SW480 (cell line): Measurements from ENCODE around the gene AUTS2.
A peak's percentile ranks its signal among the peaks of the same experiment; 100 is the strongest.

Source experiments
- DNase-seq: peaks from one replicate; pipeline ENCODE4 v3.0.0-alpha.2; 2016; ENCODE audit warnings: low spot score

AUTS2 gene

GRCh38 chr7:69598081-69598486, at the start of gene AUTS2:
AUTS2 (plus strand) TSS chr7:69598475; CDS start chr7:69599654, 1,179 bp downstream.
- no peak for DNase-seq

- DNase-seq = no peak
Observed at GRCh38 chr7:69550991-69551390, 47.3 kb upstream of the AUTS2 start.

GRCh38 chr7:69553190-69553589, 45.1 kb upstream of the AUTS2 start:
- no peak for DNase-seq

GRCh38 chr7:69561266-69561960, 36.9 kb upstream of the AUTS2 start:
- DNase-seq = no peak

- no peak for DNase-seq
Observed at GRCh38 chr7:69564454-69565417, 33.5 kb upstream of the AUTS2 start.

- DNase-seq = no peak
Observed at GRCh38 chr7:69567800-69568199, 30.5 kb upstream of the AUTS2 start.

- DNase-seq = no peak
Observed at GRCh38 chr7:69568266-69568665, 30.0 kb upstream of the AUTS2 start.

GRCh38 chr7:69575651-69576050, 22.6 kb upstream of the AUTS2 start:
- no peak for DNase-seq

GRCh38 chr7:69577221-69577620, 21.1 kb upstream of the AUTS2 start:
- no peak for DNase-seq

- no peak for DNase-seq
Observed at GRCh38 chr7:69585169-69585568, 13.1 kb upstream of the AUTS2 start.

GRCh38 chr7:69586321-69586720, 12.0 kb upstream of the AUTS2 start:
- no peak for DNase-seq

- DNase-seq = no peak
Observed at GRCh38 chr7:69588773-69589172, 9.5 kb upstream of the AUTS2 start.

- no peak for DNase-seq
Observed at GRCh38 chr7:69591805-69592204, 6.5 kb upstream of the AUTS2 start.

- no peak for DNase-seq
Observed at GRCh38 chr7:69593511-69593910, 4.8 kb upstream of the AUTS2 start.

GRCh38 chr7:69595415-69595814, 2.9 kb upstream of the AUTS2 start:
- no peak for DNase-seq

GRCh38 chr7:69596056-69596455, 2.2 kb upstream of the AUTS2 start:
- no peak for DNase-seq

- no peak for DNase-seq
Observed at GRCh38 chr7:69596723-69597277, 1.5 kb upstream of the AUTS2 start.

- no peak for DNase-seq
Observed at GRCh38 chr7:69597278-69598076, 798 bp upstream of the AUTS2 start.

GRCh38 chr7:69598487-69599285, 411 bp downstream of the AUTS2 start:
- DNase-seq = peak; percentile 35

- peak; percentile 22 for DNase-seq
Observed at GRCh38 chr7:69599286-69599954, 1.1 kb downstream of the AUTS2 start.
